Vagina (tissue), 2 donors: ENCODE measurements around the gene CSPG4. TPM values are rescaled to one million over a fixed set of nuclear protein-coding genes. Genes with fewer than 3 reads are reported as not detected.
A peak's percentile ranks its signal among the peaks of the same experiment; 100 is the strongest.
"Not testable (repeated sequence)": the region's sequence is repeated elsewhere in the genome, so short reads cannot be mapped to it uniquely, and the experiment has no call there.

ENCODE experiments used
- DNase-seq, 2 donors: peaks; one replicate each; pipeline ENCODE4 v3.0.0-alpha.2; 2017; ENCODE audit errors: extremely low spot score in 2 of 2
- H3K27ac ChIP-seq: fragments of 200-600 bp; sonication (generic); one replicate; pipeline ENCODE4 v1.5.1; 2019
- H3K27me3 ChIP-seq: fragments of 200-600 bp; sonication (generic); one replicate; pipeline ENCODE4 v1.5.1; 2019
- H3K36me3 ChIP-seq, 2 donors: fragments of 200-600 bp; sonication (generic); one replicate each; pipeline ENCODE4 v1.5.1; 2017 to 2019
- H3K4me1 ChIP-seq: fragments of 200-600 bp; sonication (generic); one replicate; pipeline ENCODE4 v1.5.1; 2019
- H3K4me3 ChIP-seq, 2 donors: fragments of 200-600 bp; sonication (generic); 1 replicate in 1 of 2; 2 replicates in 1 of 2; pipeline ENCODE4 v1.5.1; 2016 to 2019
- H3K9me3 ChIP-seq: fragments of 200-600 bp; sonication (generic); one replicate; pipeline ENCODE4 v1.5.1; 2019
- CTCF ChIP-seq, 3 experiments: fragments of 450-650 bp in 2 of 3; fragments of 200-600 bp in 1 of 3; sonication (generic) in 1 of 3; IDR thresholded peaks; one replicate each; pipeline ENCODE4 v1.5.1; 2017 to 2019; ENCODE audit warnings: antibody characterized with exemption in 3 of 3, mild to moderate bottlenecking in 2 of 3, moderate library complexity in 2 of 3
- POLR2A ChIP-seq, 2 donors: fragments of 450-650 bp; IDR thresholded peaks; one replicate each; pipeline ENCODE4 v1.6.1; 2017; ENCODE audit warnings: antibody characterized with exemption in 2 of 2, mild to moderate bottlenecking in 2 of 2, moderate library complexity in 2 of 2
- POLR2AphosphoS5 ChIP-seq, 2 donors: sonication (generic); formaldehyde crosslinking; IDR thresholded peaks; one replicate each; pipeline ENCODE4 v1.9.0; 2017; ENCODE audit warnings: antibody characterized with exemption in 2 of 2, mild to moderate bottlenecking in 2 of 2, low read depth in 1 of 2; ENCODE audit not compliant: insufficient read depth in 1 of 2
- intact Hi-C: fragments of 100-400 bp; cut with DNase I; formaldehyde crosslinking; loops from one replicate; pipeline ENCODE4 v1.15.1; 2023
- total RNA-seq: library from RNA; depleted of rRNA; stranded (reverse); fragments of >200 nt; gene quantifications from one replicate; pipeline ENCODE4 v1.2.3, GENCODE V29; 2016

CSPG4 gene
- total RNA-seq, 1 donor from 2014 or later = 23.1 TPM

GRCh38 chr15:75759416-75760130 is 46.9 kb upstream of the CSPG4 start:
- H3K36me3 ChIP-seq = no peaks in the 10 kb centered on the region
- H3K4me1 ChIP-seq = peaks cover 6% of the 10 kb centered on the region
- H3K9me3 ChIP-seq = no peaks in the 10 kb centered on the region
- DNase-seq = no peak
- no peaks in the 10 kb centered on the region for H3K27me3 ChIP-seq
- H3K4me3 ChIP-seq = no peak overlapping the region
- H3K27ac ChIP-seq = no peak overlapping the region
- no peak for TF ChIP-seq CTCF (IDR thresholded peaks at IDR 0.05)
- TF ChIP-seq POLR2A (IDR thresholded peaks at IDR 0.05) = no peak
- no peak for TF ChIP-seq POLR2AphosphoS5 (IDR thresholded peaks at IDR 0.05; ENCODE audit: insufficient read depth in 1 of 2, low read depth in 1 of 2)
- intact Hi-C loops = no loop called here

DNA sequence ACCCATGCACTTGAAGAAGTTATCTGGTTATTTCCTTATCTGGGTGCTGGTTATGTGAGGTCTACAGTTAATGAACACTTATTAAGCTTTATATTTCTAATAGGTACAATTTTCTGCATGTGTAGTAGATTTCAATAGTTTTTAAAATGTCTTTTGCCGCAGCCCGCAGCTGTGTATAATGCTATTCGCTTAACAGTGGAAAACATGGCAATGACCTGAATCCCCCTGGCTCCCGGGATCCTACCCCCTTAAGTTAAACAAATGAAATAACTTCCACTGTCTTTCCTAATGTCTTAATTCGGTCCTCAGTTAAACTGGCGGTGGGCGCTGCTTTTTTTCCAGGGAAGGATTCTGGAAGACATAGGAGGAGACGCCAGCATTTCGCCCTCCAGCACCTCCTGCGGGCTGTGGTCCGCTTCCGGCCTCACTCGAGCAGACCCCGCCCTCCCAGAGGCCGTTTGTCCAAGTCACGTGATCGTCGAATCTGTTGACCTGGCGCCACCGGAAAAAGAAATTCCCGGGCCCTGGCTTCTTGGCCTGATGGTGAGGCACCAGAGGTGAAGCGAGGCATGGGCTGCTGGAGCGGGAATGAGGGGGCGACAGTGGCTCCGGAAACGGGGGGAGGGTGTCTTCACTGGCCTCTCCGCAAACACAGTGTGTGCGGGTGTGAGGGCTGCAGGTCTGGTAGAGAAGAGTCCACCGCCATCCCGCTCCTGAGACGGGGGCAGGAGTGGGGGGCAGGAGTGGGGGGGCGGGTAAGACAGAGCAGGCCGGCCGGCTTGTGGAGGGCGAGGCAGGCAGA is 45.6 kb upstream of the CSPG4 start:
- DNase-seq = no peak
- Histone ChIP-seq H3K27me3 (no peaks in the 10 kb centered on the region), H3K4me1 (peaks cover 6% of the 10 kb centered on the region), H3K27ac (peak overlapping the region; percentile 83), H3K4me3 (peak overlapping the region; percentile 55 to 63), H3K9me3 (no peaks in the 10 kb centered on the region), H3K36me3 (no peaks in the 10 kb centered on the region)
- no peak for TF ChIP-seq POLR2A (IDR thresholded peaks at IDR 0.05)
- peak in 1 of 2 donors; percentile 70 for TF ChIP-seq POLR2AphosphoS5 (IDR thresholded peaks at IDR 0.05; ENCODE audit: insufficient read depth in 1 of 2, low read depth in 1 of 2)
- TF ChIP-seq CTCF (IDR thresholded peaks at IDR 0.05) = no peak
- intact Hi-C loops = no loop called here

- H3K27me3 ChIP-seq, intact Hi-C loops, H3K4me3 ChIP-seq, H3K9me3 ChIP-seq, H3K36me3 ChIP-seq, H3K4me1 ChIP-seq, DNase-seq, H3K27ac ChIP-seq: not testable (repeated sequence)
Observed at GRCh38 chr15:75754871-75755270, 42.2 kb upstream of the CSPG4 start.

DNA sequence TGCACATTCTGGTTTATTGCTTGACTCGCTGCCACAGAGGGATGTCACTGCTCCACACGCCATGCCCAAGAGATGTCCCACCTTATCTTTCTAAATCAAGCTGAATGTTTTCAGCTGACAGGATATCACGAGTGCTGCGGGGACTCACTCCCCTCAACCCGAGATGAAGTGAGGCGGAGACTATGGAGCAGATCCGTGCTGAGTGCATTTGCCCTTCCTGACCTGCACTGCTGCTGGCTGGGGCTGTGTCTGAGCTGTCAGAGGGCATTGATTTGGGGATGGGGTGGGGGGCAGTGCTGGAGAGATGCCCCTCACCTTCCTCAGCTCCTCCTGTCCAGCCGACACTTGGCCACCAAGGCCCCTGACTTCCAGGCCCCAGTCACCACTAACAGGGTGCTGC is 40.5 kb upstream of the CSPG4 start:
- Histone ChIP-seq H3K4me1 (no peaks in the 10 kb centered on the region), H3K27me3 (no peaks in the 10 kb centered on the region), H3K9me3 (no peaks in the 10 kb centered on the region), H3K36me3 (no peaks in the 10 kb centered on the region), H3K27ac (no peak overlapping the region), H3K4me3 (no peak overlapping the region)
- intact Hi-C loops = no loop called here
- no peak for TF ChIP-seq POLR2AphosphoS5 (IDR thresholded peaks at IDR 0.05; ENCODE audit: insufficient read depth in 1 of 2, low read depth in 1 of 2)
- TF ChIP-seq POLR2A (IDR thresholded peaks at IDR 0.05) = no peak
- TF ChIP-seq CTCF (IDR thresholded peaks at IDR 0.05) = no peak
- DNase-seq = peak in 1 of 2 donors; percentile 91

- no peaks in the 10 kb centered on the region for H3K9me3 ChIP-seq
- H3K36me3 ChIP-seq = no peaks in the 10 kb centered on the region
- H3K4me1 ChIP-seq = no peaks in the 10 kb centered on the region
- H3K27me3 ChIP-seq = no peaks in the 10 kb centered on the region
- no peak overlapping the region for H3K4me3 ChIP-seq
- H3K27ac ChIP-seq = no peak overlapping the region
- TF ChIP-seq POLR2A (IDR thresholded peaks at IDR 0.05) = no peak
- TF ChIP-seq CTCF (IDR thresholded peaks at IDR 0.05) = no peak
- intact Hi-C loops = no loop called here
- DNase-seq = no peak
Observed at GRCh38 chr15:75751891-75752290, 39.2 kb upstream of the CSPG4 start.
